ENCODE data around the gene UBA52.
"Not testable (repeated sequence)": the region's sequence is repeated elsewhere in the genome, so short reads cannot be mapped to it uniquely, and the experiment has no call there.

UBA52 gene

GRCh38 chr19:18593367-18594095 is 21.9 kb downstream of the UBA52 start:
- DNase-seq, result no peak

GRCh38 chr19:18594096-18594823 is 22.6 kb downstream of the UBA52 start:
- DNase-seq, result peak; percentile 55 to 62

- DNase-seq, result no peak
Measured at GRCh38 chr19:18594824-18595373, 23.2 kb downstream of the UBA52 start.

- no peak for DNase-seq
Measured at GRCh38 chr19:18595475-18595874, 23.8 kb downstream of the UBA52 start.

- peak in 1 of 2 experiments; percentile 4 for DNase-seq
Measured at GRCh38 chr19:18596752-18597157, 25.1 kb downstream of the UBA52 start.

DNA sequence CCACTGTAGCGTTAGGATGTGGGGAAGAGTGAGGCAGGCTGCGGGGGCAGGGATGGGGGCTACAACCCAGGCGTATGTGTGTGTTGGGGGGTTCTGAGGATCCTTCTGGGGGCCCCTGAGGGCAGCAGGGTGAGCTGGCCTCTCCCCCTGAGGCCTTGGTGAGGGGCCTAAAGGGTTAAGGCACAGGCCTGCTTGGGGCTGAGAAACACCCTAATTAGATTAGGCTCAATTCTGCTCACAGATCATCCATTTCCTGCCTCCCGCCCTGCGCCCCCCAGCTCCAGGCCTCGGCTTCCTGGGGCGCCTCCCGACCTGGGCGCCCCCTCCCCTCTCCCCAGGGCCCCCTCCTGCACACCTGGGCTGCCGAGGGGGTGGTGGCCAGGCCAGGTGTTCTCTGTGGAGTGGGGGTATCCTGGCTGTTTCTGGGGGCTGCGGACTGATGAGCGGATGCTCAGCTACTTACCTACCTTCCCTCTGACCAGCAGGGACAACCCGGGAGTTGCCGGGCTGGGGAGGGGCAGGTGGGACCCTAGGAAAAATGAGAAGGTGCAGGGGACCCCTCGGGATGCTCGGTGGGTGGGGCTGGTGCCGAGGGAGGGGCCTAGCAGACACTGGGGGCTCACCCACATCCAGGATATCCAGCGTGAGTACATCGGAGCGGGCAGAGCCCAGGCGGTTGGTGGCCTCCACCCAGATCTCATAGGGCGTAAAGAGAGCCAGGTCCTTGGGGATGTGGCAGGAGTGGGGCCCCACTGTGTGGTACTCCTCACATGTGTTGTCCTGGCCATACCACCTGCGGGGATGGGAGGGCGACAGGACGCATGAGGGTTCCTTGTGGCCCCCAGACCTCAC is 26.4 kb downstream of the UBA52 start:
- DNase-seq, result no peak

GRCh38 chr19:18599485-18599884 is 27.8 kb downstream of the UBA52 start:
- DNase-seq, result no peak

GRCh38 chr19:18600692-18601397 is 29.2 kb downstream of the UBA52 start:
- DNase-seq, result not testable (repeated sequence)

GRCh38 chr19:18601875-18602274 is 30.2 kb downstream of the UBA52 start:
- DNase-seq, result no peak

DNA sequence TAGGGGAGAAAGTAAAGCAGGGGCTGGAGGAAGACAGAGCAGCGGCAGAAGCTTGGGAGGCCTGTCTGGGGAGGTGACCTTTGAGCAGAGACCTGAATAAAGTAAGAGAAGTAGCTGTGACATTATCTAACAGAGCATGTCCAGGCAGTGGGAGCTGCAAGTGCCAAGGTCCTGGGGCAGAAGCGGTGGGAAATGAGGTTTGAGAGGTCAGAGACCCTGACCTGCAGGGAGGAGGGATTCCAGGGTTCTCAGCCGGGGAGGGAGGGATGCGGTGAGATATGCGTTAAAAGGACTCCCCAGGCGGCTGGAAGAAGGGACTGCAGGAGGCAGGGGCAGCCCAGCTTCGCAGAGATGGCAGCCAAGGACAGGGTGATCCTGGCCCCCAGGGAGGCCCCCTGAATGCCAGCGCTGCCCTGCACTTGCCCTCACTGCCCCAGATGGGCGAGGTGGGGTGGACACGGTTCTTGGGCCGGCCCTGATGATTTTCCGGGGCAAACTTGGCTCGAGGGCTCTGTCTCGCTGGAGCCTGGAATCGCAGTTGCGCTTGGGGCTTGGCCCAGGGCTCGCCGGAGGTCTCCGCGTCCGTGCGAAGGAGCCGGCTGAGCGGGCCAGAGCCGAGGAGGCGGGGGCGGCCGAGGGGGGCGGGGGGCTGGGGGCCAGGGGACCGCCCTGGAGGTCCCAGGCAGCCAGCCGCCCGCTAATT is 31.7 kb downstream of the UBA52 start:
- no peak for DNase-seq

- DNase-seq, result no peak
Measured at GRCh38 chr19:18603958-18604819, 32.5 kb downstream of the UBA52 start.

DNA sequence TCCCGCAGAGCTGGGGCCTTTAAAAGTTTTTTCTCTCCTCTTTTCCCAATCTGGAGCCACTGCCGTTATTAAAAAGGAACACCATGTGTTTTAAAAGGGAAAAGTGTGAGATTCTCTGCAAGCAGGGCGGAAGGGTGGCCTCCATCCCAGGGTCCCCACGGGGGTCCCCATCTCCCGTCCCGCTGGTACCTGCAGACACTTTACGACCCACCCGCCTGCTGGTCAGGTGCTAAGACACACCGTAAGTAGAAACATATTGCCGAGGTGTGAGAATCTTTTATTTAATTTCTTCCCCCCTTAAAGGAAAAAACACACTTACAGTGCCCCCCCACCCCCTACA is 33.1 kb downstream of the UBA52 start:
- DNase-seq, result no peak

GRCh38 chr19:18605196-18605545 is 33.5 kb downstream of the UBA52 start:
- no peak for DNase-seq

DNA sequence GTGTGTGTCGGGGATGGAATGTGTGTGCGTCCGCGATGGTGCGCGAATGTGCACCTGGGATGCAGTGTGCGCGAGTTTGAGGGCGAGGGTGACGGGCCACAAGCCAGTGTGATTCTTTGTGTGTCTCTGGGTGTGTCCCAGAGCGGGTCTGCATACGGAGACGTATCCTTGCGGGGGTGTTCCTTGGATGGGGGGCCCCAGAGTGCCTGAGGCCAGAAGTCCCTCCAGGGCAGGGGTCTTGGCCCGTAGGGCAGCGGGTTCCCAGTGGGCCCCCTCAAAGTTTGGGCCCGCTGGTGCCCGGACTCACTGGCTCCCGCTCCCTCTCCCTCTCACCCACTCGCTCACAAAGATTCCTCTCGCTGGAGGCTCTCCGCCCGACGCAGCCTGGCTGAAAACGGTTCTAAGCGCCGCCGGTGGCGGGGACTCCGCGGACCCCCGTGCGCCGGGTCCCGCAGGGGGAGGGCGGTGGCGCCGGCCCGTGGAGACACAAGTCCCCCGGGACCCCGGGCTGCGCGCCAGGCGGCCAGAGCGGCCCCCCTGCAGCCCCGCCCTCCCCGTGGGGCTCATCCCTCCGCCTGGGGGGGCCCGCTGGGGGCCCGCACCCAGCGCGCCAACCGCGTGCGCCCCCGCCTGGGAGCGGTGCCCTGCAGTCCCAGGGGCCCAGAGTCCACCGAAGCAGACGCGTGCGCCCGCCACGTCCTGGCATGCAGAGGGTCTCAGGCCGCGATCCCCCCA is 34.1 kb downstream of the UBA52 start:
- DNase-seq, result no peak

GRCh38 chr19:18606281-18607225 is 34.9 kb downstream of the UBA52 start, which contains the start of gene CRLF1:
Gene CRLF1, minus strand, starts transcription at chr19:18606799. Its CDS starts 143 bp downstream, at chr19:18606656.
- no peak for DNase-seq

DNA sequence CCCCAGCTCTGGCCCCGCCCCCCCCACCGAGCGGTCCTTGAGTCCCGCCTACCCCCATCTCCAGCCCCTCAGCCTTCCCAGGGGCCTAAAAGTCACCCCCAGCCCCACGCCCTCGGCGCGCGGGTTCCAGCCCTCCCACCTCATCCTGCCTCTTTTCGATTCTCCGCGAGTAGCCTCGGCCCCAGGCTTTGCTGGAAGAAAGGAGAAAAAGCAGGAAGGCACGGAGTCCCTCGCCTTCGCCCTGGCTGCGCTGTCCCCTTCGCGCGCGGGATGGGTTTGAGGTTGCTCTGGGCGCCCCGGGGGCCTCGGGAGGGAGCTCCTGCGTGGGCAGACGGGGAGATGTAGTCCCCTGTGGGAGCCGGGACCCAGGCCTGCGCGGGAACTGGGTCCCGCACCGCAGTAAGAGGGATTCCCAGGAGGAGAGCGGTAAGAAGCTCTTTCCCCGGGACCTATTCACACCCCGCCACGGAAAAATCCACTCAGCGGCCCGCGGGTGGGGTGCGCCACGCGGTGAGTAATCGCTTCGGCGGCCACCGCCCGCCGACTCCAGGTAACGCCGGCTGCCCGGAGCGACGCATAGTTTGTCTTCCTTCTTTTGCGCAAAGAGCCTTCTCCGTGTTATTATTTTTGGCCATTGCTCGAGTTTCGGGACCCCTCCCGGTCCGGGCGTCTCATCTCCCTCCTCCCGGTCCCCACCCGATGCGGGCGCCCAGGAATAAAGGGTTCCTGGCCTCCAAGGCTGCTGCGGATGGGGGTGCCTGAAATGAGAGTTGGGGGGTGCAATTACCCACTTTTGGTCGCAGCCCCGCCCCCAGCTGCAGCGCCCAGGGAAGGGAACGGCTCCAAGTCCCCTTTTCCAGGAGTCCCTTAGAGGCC is 35.8 kb downstream of the UBA52 start:
- no peak for DNase-seq

- no peak for DNase-seq
Measured at GRCh38 chr19:18608102-18608804, 36.6 kb downstream of the UBA52 start.
